NCI-H2107 (cell line): ENCODE data around the gene ZSCAN22.
"Not testable (repeated sequence)": the region's sequence is repeated elsewhere in the genome, so short reads cannot be mapped to it uniquely, and the experiment has no call there.

Source experiments
- DNase-seq: peaks from one replicate; lab custom pipeline; 2025; lab: John Stamatoyannopoulos, UW

Gene ZSCAN22

DNA sequence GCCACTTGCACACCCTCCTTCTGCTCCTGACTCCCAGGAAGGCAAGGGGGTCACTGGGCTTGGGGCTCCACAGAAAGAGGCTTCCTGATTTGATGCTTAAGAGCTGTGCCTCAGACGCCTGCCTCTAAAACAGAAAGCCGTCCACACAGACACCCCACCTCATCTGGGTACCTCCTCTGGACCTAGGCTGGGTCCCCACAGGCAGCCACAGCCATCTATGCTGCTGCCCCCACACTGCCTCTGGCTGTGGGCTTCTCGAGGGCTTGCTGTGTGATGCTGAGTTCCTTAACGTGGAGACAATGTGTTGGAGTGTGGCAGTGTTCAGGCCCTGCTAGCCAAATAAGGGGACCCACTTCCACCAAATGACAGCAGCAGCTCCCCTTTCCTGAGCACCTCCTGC, 8.5 kb upstream of the ZSCAN22 start:
- no peak for DNase-seq

DNA sequence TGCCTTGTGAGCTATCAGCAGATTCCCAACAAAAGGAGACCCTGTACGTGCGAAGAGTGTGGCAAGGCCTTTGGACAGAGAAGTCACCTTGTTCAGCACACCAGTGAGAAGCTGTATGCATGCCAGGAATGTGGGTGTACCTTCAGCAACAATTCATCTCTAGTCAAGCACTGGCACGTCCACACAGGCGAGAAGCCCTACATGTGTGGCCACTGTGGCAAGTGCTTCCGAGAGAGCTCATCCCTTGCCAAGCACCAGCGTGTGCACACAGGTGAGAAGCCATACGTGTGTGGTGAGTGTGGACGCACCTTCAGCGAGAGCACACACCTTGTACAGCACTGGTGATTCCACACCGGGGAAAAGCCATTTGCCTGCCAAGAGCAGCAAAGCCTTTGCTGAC, 7.6 kb upstream of the ZSCAN22 start:
- no peak for DNase-seq

DNA sequence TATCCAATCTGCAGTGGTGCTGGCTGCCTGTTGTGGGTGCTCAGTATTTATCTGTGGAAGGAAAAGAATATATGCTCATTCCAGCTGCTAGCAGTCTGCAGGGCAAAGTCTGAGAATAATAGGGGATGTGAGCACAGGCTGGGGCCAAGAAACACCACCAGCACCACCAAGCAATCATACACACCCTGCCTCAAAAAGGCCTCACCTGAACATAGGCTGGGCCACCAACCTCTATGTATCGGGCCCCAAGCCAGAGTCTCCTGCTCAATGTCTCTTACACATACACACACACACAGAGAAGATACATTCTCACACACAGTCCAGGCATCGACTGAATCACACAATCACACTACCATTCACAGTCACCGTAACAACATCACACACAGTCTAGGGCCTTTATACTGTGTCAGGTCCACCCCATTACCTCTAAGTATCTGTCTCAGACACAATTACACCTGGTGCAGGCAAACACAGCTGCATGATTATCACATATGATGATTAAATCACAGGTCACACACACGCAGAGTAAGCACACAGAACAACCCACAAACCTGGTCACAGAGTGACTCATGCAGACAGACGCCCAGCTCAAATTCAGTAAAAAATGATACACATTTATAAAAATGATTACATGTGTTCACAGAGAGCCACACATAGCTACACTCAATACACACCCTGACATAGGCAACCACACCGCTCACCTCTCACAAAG, 1.3 kb upstream of the ZSCAN22 start:
- no peak for DNase-seq

DNA sequence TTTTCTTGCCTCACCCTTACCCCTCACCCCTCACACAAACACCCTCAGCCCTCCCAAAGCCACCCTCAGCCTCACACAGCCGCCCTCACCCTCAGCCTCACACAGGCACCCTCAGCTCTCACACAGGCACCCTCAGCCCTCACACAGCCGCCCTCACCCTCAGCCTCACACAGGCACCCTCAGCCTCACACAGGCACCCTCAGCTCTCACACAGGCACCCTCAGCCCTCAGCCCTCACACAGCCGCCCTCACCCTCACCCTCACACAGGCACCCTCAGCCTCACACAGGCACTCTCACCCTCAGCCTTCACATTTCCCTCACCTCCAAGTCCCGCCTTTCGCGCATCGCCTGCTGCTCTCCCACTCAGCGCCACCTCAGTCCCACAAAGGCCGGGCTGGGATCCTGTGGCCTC, 287 bp upstream of the ZSCAN22 start:
- DNase-seq = no peak

DNA sequence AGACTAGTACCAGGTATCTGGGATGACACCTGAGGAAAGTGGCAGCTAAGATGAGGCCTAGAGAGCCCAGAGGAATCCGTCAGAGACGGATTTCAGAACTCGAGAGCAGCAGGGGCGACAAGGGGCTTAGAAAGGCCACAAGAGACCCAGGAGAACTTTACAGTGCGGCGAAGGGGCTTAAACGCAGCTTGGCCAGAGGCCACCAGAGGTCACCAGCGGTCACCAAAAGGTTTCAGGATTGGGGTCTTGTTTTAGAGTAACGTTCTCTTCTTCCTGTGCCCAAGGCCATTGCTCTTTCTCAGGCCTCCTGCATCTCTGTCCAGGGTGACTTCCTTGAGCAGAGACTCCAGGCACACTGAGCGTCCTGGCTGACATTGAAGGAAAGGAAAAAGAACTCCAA, 2.2 kb downstream of the ZSCAN22 start:
- DNase-seq = no peak

DNA sequence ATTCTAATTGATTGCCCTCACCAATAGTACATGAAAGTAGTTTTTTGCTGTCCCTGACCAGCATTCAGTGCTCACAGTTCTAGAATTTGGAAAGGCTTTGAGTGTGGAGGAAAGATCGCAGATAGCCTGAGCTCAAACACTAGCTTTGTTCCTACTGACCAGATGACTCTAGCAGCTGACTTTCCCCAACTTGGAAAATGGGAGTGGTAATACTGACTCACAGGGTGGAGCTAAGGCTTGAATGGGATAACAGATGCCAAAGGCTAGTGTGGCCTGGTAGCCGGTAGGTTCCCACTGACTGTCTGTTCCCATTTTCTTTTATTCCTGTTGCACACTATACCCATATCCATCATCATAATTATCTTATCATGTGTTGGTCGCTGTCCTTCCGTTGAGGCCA, 3.7 kb downstream of the ZSCAN22 start:
- no peak for DNase-seq

DNA sequence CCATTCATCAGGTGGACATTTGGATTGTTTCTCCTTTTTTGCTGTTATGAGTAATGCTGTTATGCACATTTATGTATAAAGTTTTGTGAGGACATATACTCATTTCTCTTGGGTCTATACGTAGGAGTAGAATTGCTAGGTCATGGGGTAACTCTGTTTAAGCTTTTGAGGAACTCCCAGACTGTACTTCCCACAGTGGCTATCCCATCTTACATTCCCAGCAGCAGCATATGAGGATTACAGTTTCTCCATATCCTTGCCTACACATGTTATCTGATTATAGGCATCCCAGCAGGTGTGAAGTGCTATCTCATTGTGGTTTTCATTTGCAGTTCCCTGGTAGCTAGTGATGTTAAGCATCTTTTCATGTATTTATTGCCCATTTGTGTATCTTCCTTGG, 5.9 kb downstream of the ZSCAN22 start:
- no peak for DNase-seq

DNA sequence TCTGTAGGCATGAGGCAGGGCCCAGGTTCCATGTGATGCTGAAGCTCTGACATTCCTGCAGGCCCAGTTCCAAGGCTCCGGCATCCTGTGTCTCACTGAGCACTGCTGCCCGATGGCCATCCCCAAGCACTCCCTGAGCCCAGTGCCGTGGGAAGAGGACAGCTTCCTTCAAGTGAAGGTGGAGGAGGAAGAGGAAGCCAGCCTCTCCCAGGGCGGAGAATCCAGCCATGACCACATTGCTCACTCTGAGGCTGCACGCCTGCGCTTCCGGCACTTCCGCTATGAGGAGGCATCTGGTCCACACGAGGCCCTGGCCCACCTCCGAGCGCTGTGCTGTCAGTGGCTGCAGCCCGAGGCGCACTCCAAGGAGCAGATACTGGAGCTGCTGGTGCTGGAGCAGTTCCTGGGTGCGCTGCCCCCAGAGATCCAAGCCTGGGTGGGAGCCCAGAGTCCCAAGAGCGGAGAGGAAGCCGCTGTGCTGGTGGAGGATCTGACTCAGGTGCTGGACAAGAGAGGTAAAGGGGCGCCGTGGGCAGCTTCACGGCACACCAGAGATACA, 8.0 kb downstream of the ZSCAN22 start:
- no peak for DNase-seq

DNA sequence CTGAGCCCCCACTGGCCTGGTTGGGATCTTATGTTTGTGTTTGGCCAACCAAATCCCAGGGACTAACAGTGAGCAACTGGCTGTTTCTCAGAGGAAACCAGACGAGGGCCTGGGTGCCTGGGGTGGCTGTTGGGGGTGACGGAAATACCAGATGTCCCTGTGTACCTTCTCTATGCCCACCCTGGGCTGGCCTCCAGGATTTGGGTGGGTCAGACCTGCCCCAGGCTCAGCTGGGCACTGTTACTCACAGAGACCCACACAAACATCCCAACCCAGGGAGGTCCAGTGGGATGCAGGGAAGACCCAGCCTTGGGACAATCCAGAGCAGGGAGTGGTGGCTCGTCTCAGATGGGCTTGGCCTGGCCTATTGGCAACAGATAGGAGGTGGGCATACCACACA, 8.8 kb downstream of the ZSCAN22 start:
- DNase-seq = no peak

DNA sequence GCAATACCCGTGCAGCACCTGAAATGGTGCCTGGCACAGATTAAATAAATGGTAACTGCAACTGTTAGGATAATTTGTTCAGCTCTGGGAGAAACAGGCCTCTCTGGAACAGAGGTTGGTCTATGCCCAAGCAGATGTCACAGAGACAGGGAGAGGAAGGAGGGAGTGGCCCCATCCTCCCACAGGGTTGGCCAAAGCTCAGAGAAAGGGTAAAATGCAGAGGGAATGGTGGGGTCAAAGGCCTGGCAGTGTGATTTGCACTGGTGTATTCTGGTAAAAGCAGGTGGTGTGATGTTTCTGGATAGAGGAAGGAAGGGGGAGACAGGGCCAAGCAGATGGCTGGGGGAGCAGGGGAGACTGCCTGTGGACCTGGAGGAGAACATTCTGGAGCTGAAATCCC, 9.4 kb downstream of the ZSCAN22 start:
- no peak for DNase-seq

DNA sequence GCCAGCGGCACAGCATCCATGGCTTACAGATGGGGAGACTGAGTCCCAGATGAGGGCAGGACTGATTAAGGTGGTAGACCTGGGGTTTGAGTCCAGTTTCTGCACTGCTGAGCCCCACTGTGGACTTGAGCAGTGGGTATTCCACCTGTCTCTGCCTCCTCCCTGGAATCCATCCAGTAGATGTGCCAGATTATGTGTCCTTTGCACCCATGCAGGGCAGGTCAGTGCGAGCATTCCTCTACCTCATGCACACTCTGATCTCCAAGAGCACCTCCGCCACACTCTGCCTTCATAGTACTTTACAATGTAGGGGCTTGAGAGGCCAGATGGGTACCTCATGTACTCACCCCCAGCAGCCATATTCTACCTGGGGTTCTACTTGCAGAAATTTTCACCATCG, 10.0 kb downstream of the ZSCAN22 start:
- no peak for DNase-seq

DNA sequence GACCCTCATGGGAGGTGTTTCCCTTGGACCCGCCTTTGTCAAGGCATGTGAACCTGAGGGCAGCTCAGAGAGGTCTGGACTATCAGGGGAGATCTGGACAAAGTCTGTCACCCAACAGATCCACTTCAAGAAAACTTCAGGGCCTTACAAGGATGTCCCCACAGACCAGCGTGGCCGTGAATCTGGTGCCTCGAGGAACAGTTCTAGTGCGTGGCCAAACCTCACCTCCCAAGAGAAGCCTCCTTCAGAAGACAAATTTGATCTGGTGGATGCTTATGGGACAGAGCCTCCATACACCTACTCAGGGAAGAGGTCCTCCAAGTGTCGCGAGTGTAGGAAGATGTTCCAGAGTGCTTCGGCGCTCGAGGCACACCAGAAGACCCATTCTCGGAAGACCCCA, 11.5 kb downstream of the ZSCAN22 start:
- no peak for DNase-seq

DNA sequence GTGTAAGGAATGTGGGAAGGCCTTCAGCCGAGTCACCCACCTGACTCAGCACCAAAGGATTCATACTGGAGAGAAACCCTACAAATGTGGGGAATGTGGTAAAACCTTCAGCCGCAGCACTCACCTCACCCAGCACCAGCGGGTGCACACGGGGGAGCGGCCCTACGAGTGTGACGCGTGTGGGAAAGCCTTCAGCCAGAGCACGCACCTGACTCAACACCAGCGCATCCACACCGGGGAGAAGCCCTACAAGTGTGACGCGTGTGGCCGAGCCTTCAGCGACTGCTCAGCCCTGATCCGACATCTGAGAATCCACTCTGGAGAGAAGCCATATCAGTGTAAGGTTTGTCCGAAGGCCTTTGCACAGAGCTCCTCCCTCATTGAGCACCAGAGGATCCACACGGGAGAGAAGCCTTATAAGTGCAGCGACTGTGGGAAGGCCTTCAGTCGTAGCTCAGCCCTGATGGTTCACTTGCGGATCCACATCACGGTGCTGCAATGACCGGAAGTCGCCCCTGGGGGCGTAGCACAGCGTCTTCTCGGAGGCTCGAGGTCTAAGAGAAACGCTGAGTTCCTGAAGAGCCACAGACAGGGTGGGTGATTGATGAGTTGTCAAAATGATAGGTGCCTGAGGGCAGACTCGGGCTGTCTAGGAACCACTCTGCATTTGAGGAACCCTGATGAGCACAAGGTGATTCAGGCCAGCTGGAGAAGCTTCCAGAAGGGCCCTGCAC, 12.2 kb downstream of the ZSCAN22 start:
- DNase-seq = no peak

DNA sequence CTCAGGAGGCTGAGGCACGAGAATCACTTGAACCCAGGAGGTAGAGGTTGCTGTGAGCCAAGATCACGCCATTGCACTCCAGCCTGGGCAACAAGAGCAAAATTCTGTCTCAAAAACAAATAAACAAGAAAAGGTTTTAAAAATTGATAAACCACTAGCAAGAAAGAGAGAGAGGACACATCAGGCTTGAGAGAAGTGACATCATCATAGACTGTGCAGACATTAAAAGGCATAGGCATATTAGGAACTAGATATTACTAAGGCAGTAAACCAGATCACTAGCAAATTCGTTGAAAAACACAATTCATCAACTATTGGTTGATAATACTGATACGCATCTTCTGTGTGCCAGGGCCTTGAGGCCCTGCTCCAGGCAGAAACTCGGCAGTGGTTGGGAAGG, 18.8 kb downstream of the ZSCAN22 start:
- no peak for DNase-seq

DNA sequence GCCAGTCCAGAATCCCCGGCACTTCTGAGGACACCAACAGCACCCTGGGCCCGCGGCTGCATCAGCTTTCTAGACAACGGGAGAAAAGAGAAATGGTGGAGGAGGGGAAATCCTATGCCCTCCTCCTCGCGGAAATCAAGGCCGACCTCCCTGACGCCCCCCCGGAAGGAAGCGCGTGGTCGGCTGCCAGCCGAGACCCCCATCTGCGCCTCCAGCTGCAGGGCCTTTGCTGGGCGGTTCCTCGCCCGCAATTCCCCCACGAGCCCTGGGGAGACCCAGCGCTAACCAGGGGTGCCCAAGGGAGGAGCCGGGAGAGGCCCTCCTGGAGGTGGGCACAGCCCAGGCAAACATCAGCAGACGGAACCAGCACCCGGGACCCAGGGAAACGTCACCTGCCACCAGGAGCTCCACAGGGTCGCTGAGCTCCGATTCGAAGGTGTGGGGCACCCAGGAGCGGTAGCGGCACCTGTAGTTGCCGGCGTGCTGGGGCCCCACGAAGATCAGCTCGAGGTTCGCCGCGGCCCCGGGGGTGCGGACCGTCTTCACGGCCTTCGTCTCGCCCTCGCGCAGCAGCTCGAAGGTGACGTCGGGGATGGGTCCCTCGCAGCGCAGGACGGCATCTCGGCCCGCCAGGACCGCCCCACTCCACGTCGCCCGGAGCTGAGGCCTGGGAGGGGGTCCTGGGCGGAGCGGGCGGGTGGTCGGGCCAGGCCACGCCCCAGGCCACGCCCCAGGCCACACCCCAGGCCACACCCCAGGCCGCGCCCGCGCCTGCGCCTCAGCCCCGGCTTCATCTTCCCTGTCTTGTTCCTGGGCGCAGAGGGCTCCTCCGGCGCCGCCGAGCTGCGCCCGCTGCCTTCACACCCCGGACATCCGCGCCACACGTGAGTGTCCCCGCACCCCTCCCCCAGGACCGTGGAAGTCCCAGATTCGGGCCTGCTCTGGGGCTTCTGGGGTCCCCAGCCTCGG, 20.5 kb downstream of the ZSCAN22 start:
- peak; percentile 32 for DNase-seq

DNA sequence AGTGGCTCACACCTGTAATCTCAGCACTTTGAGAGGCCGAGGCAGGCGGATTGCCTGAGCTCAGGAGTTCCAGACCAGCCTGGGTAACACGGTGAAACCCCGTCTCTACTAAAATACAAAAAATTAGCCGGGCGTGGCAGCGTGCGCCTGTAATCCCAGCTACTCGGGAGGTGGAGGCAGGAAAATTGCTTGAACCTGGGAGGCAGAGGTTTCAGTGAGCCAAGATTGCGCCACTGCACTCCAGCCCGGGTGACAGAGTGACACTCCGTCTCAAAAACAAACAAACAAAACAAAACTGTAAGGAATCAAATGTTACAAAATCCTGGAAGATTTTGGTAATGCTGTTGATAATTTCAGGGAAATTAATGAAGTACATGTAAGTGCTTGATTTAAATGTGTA, 21.3 kb downstream of the ZSCAN22 start:
- DNase-seq = not testable (repeated sequence)

DNA sequence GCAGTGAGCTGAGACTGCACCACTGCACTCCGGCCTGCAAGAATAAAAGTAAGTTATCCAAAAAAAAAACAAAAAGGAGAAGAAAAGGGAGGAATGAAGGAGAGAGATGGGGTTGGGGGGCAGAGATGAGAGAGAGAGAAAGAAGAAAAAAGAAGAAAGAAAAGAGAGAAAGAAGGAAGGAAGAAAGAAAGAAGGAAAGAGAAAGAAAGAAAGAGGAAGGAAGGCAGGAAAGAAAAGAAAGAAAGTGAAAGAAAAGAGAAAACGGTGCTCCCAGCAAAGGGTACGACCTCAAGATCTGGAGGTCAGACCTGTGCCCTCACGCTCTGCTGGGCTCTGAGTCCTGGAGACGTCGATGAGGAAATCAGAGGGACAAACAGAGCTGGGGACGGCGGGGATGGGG, 22.8 kb downstream of the ZSCAN22 start:
- DNase-seq = no peak

DNA sequence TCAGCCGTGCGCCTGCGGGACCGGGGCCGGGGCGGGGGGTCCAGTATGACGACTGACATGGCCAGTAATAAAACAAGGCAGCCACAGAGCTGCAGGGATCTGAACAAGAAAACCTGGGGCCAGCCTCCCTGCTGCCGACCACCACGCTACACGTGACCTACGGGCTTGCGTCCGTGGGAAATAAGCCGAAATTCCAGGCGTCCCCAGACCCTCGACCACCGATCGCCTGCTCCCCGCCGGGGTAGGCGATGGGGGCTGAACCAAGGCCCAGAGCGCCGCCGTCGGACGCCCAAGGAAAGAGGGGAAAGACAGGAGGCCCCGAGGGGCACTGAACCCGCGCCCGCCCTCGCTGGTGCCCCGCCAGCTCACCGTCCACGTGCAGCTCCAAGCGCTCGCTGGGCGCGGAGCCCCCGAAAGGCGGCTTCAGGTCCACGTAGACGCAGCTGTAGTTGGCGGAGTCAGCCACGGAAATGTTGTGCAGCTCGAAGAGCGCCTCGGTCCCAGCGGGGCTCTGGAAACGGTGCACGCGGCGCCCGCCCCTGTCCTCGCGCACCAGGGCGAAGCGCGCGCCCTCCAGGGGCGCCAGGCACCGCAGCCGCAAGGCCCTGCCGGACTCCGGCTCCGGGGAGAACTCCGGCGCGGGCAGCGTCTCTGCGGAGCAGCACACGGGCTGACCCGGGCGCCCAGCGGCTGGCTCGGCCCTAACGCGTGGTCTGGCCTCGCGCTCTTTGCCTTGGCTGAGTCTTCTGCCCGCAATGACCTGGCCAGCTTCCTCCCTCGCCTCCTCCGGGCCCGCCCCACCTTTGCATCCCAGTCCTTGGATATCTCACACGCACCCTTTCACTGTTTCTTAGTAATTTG, 23.4 kb downstream of the ZSCAN22 start:
- no peak for DNase-seq

DNA sequence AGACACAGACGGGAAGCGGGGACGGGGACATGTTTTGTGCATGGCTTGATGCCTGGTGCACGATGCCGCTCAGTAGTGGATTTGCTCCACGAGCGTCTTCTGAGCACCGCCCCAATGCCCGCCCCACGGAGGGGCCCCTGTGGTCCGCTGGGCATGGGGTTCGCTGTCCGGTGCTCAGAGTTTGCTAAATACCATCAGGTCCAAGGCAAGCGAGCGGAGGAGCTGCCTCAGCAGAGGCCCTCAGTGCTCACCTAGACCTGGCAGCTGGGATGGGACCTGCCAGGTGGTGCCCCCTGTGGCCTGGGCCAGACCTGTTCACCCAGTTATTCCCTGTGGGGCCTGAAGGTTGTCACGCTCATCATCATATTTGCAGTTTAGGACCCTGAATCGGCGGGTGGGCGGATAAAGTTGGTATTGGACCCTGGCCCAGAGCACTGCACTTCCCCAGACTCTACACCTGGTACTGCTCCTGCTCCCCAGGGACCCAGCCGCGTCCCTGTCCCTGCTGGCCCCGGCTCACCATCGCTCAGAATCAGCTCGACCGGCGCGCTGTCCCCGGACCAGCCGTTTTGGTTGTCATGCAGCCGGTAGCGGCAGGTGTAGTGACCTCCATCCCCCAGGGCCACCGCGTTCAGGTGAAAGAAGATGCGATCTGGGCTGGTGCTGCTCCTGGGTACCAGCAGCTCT, 24.2 kb downstream of the ZSCAN22 start:
- no peak for DNase-seq

DNA sequence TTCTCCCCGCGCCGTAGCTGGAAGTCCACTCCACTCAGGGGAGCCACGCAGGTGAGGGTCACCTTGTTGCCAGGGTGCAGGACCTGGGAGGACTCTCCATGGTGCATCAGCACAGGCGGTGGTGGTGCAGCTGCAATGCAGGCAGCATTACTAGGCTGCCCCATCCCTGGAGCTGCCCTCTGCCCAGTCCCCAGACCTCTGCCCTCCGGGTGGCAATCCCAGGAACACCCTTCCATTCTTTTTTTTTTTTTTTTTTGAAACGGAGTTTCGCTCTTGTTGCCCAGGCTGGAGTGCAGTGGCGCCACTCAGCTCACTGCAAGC, 24.7 kb downstream of the ZSCAN22 start:
- DNase-seq = no peak
